ENCODE data around the gene CD96. TPM values are rescaled to one million over a fixed set of nuclear protein-coding genes. Genes with fewer than 3 reads are reported as not detected.

The CD96 gene
- total RNA-seq, 4 donors from 2014 or later = 0.27 to 2.1 (median 0.72) TPM

- TF ChIP-seq POLR2A (IDR thresholded peaks at IDR 0.05) = no peak
- no peak for TF ChIP-seq CTCF (IDR thresholded peaks at IDR 0.05)
- no peak for DNase-seq (ENCODE audit: low spot score in 2 of 2)
- 24 to 44% methylated on average over 1 of the region's 1 CpG for WGBS, 2 donors
- intact Hi-C loops (cut with DNase I; ENCODE audit: low total_unique reads) = no loop called here
- H3K4me3 ChIP-seq (ENCODE audit: low read depth, poor library complexity, severe bottlenecking) = no peak overlapping the region
Observed at GRCh38 chr3:111577113-111577512, 35.1 kb downstream of the CD96 start.

GRCh38 chr3:111577798-111578685 is 36.0 kb downstream of the CD96 start:
- H3K4me3 ChIP-seq (ENCODE audit: low read depth, poor library complexity, severe bottlenecking) = no peak overlapping the region
- WGBS, 2 donors = 76 to 78% methylated on average over 4 of the region's 4 CpGs
- TF ChIP-seq POLR2A (IDR thresholded peaks at IDR 0.05) (no peak), CTCF (IDR thresholded peaks at IDR 0.05) (no peak)
- no peak for DNase-seq (ENCODE audit: low spot score in 2 of 2)
- intact Hi-C loops (cut with DNase I; ENCODE audit: low total_unique reads) = no loop called here

- H3K4me3 ChIP-seq (ENCODE audit: low read depth, poor library complexity, severe bottlenecking) = no peak overlapping the region
- no peak for DNase-seq (ENCODE audit: low spot score in 2 of 2)
- WGBS, 2 donors = 83 to 91% methylated on average over 4 of the region's 4 CpGs
- TF ChIP-seq POLR2A (IDR thresholded peaks at IDR 0.05) = no peak
- no peak for TF ChIP-seq CTCF (IDR thresholded peaks at IDR 0.05)
- intact Hi-C loops (cut with DNase I; ENCODE audit: low total_unique reads) = no loop called here
Observed at GRCh38 chr3:111578867-111579266, 36.9 kb downstream of the CD96 start.

GRCh38 chr3:111579495-111579894 is 37.5 kb downstream of the CD96 start:
- no peak overlapping the region for H3K4me3 ChIP-seq (ENCODE audit: low read depth, poor library complexity, severe bottlenecking)
- 91 to 93% methylated on average over 5 of the region's 5 CpGs for WGBS, 2 donors
- no peak for TF ChIP-seq CTCF (IDR thresholded peaks at IDR 0.05)
- no peak for TF ChIP-seq POLR2A (IDR thresholded peaks at IDR 0.05)
- intact Hi-C loops (cut with DNase I; ENCODE audit: low total_unique reads) = no loop called here
- no peak for DNase-seq (ENCODE audit: low spot score in 2 of 2)

GRCh38 chr3:111581403-111582119 is 39.6 kb downstream of the CD96 start:
- DNase-seq (ENCODE audit: low spot score in 2 of 2) = no peak
- intact Hi-C loops (cut with DNase I; ENCODE audit: low total_unique reads) = loop anchor here (10.0 kb wide), 1 partner anchor 103 kb away; no protein-coding TSS in a partner anchor
- H3K4me3 ChIP-seq (ENCODE audit: low read depth, poor library complexity, severe bottlenecking) = no peak overlapping the region
- WGBS, 2 donors = 89 to 91% methylated on average over 2 of the region's 2 CpGs
- no peak for TF ChIP-seq POLR2A (IDR thresholded peaks at IDR 0.05)
- no peak for TF ChIP-seq CTCF (IDR thresholded peaks at IDR 0.05)
